ENCODE data around the gene GPR155.

DNA sequence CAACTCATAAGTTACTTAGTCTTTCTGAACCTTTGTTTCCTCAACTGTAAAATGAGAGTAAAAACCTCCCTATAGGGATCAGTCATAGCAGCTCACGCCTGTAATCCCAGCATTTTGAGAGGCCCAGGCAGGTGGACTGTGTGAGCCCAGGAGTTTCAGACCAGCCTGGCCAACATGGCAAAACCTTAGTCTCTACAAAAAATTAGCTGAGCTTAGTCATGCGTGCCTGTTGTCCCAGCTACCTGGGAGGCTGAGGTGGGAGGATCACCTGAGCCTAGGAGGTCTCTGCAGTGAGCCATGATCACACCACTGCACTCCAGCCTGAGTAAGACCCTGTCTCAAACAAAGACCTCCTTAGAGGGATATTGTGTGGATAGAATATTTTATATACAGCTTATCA is 2.3 kb downstream of the GPR155 start:
- TF ChIP-seq, protein P1, sequence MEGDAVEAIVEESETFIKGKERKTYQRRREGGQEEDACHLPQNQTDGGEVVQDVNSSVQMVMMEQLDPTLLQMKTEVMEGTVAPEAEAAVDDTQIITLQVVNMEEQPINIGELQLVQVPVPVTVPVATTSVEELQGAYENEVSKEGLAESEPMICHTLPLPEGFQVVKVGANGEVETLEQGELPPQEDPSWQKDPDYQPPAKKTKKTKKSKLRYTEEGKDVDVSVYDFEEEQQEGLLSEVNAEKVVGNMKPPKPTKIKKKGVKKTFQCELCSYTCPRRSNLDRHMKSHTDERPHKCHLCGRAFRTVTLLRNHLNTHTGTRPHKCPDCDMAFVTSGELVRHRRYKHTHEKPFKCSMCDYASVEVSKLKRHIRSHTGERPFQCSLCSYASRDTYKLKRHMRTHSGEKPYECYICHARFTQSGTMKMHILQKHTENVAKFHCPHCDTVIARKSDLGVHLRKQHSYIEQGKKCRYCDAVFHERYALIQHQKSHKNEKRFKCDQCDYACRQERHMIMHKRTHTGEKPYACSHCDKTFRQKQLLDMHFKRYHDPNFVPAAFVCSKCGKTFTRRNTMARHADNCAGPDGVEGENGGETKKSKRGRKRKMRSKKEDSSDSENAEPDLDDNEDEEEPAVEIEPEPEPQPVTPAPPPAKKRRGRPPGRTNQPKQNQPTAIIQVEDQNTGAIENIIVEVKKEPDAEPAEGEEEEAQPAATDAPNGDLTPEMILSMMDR (conservative IDR thresholded peaks at IDR 0.05; ENCODE audit: low read length), result no peak
- TF ChIP-seq EZH2phosphoT487 (IDR thresholded peaks at IDR 0.05; ENCODE audit: borderline replicate concordance), result no peak

Data from Loucy (cell line).